ENCODE results near the gene PPP1R14D. TPM values are rescaled to one million over a fixed set of nuclear protein-coding genes. Genes with fewer than 3 reads are reported as not detected.

The PPP1R14D gene
- total and polyA plus RNA-seq, 8 donors: 0.63 to 20.0 (median 2.2) TPM; not detected in 3

DNA sequence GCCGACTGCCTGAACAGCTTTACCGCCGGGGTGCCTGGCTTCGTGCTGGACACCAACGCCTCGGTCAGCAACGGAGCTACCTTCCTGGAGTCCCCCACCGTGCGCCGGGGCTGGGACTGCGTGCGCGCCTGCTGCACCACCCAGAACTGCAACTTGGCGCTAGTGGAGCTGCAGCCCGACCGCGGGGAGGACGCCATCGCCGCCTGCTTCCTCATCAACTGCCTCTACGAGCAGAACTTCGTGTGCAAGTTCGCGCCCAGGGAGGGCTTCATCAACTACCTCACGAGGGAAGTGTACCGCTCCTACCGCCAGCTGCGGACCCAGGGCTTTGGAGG is 16.2 kb upstream of the PPP1R14D start:
- peaks cover 0 to 44% (median 3%) of the 10 kb centered on the region in 3 donors for H3K27me3 ChIP-seq
- H3K4me1 ChIP-seq: peaks cover 26 to 57% (median 42%) of the 10 kb centered on the region in 4 donors
- H3K9me3 ChIP-seq: no peaks in the 10 kb centered on the region
- 1 to 5% (median 1%) methylated on average over 8 to 28 of the region's 28 CpGs for WGBS, 5 donors
- peak overlapping the region; percentile 61 to 78 (median 64) for H3K4me3 ChIP-seq
- DNase-seq: peak; percentile 51 to 80
- peaks cover 0 to 4% (median 0%) of the 10 kb centered on the region in 4 donors for H3K36me3 ChIP-seq
- TF ChIP-seq EP300 (IDR thresholded peaks at IDR 0.05): no peak
- TF ChIP-seq, protein P1, sequence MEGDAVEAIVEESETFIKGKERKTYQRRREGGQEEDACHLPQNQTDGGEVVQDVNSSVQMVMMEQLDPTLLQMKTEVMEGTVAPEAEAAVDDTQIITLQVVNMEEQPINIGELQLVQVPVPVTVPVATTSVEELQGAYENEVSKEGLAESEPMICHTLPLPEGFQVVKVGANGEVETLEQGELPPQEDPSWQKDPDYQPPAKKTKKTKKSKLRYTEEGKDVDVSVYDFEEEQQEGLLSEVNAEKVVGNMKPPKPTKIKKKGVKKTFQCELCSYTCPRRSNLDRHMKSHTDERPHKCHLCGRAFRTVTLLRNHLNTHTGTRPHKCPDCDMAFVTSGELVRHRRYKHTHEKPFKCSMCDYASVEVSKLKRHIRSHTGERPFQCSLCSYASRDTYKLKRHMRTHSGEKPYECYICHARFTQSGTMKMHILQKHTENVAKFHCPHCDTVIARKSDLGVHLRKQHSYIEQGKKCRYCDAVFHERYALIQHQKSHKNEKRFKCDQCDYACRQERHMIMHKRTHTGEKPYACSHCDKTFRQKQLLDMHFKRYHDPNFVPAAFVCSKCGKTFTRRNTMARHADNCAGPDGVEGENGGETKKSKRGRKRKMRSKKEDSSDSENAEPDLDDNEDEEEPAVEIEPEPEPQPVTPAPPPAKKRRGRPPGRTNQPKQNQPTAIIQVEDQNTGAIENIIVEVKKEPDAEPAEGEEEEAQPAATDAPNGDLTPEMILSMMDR (IDR thresholded peaks at IDR 0.05): no peak
- no peak for TF ChIP-seq POLR2AphosphoS5 (IDR thresholded peaks at IDR 0.05)
- no peak for TF ChIP-seq POLR2A (IDR thresholded peaks at IDR 0.05)
- intact Hi-C loops (cut with DNase I; ENCODE audit: low total_unique reads): no loop called here
- peak overlapping the region; percentile 88 to 94 (median 92) for H3K27ac ChIP-seq

DNA sequence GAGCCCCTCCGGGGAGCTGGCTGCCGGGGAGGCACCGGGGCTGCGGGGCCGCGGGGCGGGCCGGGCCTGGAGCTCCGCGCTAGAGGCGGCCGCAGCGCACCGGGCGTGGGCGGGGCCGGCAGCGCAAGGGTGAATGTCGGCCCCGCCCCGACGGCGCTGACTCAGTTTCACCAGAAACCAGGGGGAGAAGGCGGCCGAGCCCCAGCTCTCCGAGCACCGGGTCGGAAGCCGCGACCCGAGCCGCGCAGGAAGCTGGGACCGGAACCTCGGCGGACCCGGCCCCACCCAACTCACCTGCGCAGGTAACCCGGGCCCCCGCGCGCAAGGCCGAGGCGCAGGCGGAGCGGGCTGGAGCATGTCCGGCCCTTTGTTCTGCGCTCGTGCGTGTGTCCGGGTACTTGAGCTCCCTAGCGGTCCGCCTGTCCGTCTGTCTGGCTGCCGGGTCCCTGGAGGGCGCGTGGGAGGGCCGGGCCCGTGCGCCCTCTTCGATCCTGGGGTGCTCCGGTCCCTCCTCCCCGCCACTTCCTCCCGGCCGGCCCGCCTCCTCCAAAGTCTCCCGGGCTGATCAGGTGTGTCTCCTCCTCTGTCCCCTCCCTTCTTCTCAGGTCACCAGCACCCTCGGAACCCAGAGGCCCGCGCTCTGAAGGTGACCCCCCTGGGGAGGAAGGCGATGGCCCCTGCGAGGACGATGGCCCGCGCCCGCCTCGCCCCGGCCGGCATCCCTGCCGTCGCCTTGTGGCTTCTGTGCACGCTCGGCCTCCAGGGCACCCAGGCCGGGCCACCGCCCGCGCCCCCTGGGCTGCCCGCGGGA is 15.6 kb upstream of the PPP1R14D start, which contains the start of gene SPINT1:
TSS of gene SPINT1 (plus strand) at position 164 of the 811 bp plus-strand sequence. CDS start at position 671, 507 bp downstream.
- Histone ChIP-seq H3K9me3 (no peaks in the 10 kb centered on the region), H3K27ac (peak within 1 kb of the TSS; percentile 88 to 94 (median 92)), H3K27me3 (peaks cover 0 to 44% (median 3%) of the 10 kb centered on the region in 3 donors), H3K4me3 (peak within 1 kb of the TSS; percentile 61 to 78 (median 64)), H3K4me1 (peaks cover 26 to 57% (median 42%) of the 10 kb centered on the region in 4 donors), H3K36me3 (no peaks in the 10 kb centered on the region)
- TF ChIP-seq EP300 (IDR thresholded peaks at IDR 0.05): no peak
- TF ChIP-seq, protein P1 (IDR thresholded peaks at IDR 0.05): no peak
- TF ChIP-seq POLR2AphosphoS5 (IDR thresholded peaks at IDR 0.05): peak in 2 of 3 donors; percentile 18 to 37
- TF ChIP-seq POLR2A (IDR thresholded peaks at IDR 0.05): no peak
- peak; percentile 75 to 86 for DNase-seq
- intact Hi-C loops (cut with DNase I; ENCODE audit: low total_unique reads): no loop called here
- WGBS, 5 donors: 0 to 3% (median 1%) methylated on average over 21 to 89 of the region's 89 CpGs

DNA sequence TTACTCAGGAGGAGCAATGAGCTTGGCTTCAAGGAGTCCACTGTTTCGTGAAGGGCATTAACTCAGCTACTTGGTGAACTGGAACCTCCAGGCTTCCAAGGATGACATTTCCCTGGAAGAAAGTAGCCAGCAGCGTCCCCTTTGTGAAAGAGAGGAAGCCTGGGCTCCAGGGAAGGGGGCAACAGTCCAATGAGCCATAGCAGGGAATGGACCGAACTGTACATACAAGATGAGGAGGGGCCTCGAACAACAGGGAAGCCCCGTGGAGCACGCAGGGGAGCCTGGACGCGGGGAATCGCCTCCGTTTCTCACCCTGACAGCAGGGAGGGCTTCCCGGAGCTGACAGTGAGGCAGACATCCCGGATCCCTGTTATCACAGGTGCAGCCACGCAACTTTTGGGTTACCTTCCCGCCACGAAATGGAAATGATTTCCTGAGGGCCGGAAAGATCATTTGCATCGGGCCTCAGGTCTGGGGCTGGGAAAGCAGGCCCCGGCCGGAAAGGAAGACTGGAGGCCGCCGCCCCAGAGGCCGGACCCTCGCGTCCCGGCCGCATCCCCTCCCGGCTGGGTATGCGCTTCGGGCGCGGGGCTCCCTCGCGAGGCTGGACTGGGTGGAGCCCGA is 14.9 kb upstream of the PPP1R14D start:
- no peaks in the 10 kb centered on the region for H3K36me3 ChIP-seq
- H3K4me3 ChIP-seq: peak overlapping the region; percentile 61 to 78 (median 64)
- DNase-seq: no peak
- intact Hi-C loops (cut with DNase I; ENCODE audit: low total_unique reads): no loop called here
- H3K4me1 ChIP-seq: peaks cover 26 to 56% (median 42%) of the 10 kb centered on the region in 4 donors
- peak overlapping the region; percentile 88 to 94 (median 92) for H3K27ac ChIP-seq
- 13 to 20% (median 14%) methylated on average over 24 to 34 of the region's 34 CpGs for WGBS, 5 donors
- no peaks in the 10 kb centered on the region for H3K9me3 ChIP-seq
- TF ChIP-seq EP300 (IDR thresholded peaks at IDR 0.05): no peak
- TF ChIP-seq, protein P1 (IDR thresholded peaks at IDR 0.05): no peak
- no peak for TF ChIP-seq POLR2AphosphoS5 (IDR thresholded peaks at IDR 0.05)
- no peak for TF ChIP-seq POLR2A (IDR thresholded peaks at IDR 0.05)
- H3K27me3 ChIP-seq: peaks cover 0 to 44% (median 3%) of the 10 kb centered on the region in 3 donors

DNA sequence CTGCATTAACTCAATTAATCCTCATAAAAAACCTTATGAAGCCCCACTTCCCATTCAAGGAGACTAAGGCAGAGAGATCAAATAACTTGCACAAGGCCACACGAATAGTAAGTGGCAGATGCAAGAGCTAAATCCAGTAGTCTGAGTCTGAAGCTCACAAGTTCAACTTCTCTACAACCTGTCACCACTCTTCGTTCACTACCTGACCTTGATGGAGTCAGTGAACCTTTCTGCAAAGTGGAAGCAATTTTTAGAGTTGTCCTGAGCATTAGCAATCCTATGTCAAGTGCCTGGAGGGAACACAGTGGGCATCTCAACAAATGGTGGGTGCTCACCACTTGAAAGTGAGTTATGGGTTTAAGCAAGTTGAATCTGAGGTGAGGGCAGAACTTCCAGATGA is 13.2 kb upstream of the PPP1R14D start:
- intact Hi-C loops (cut with DNase I; ENCODE audit: low total_unique reads): no loop called here
- no peak for TF ChIP-seq POLR2AphosphoS5 (IDR thresholded peaks at IDR 0.05)
- TF ChIP-seq POLR2A (IDR thresholded peaks at IDR 0.05): no peak
- TF ChIP-seq, protein P1 (IDR thresholded peaks at IDR 0.05): no peak
- TF ChIP-seq EP300 (IDR thresholded peaks at IDR 0.05): no peak

More for the DNA sequence above, 13.2 kb upstream of the PPP1R14D start:
- no peak for DNase-seq
- WGBS, 5 donors: 89 to 96% (median 91%) methylated on average over 2 of the region's 2 CpGs
- no peaks in the 10 kb centered on the region for H3K9me3 ChIP-seq
- peaks cover 0 to 44% (median 3%) of the 10 kb centered on the region in 3 donors for H3K27me3 ChIP-seq
- H3K36me3 ChIP-seq: no peaks in the 10 kb centered on the region
- no peak overlapping the region for H3K4me3 ChIP-seq
- peaks cover 16 to 39% (median 30%) of the 10 kb centered on the region in 4 donors for H3K4me1 ChIP-seq
- no peak overlapping the region for H3K27ac ChIP-seq
